H1 (cell line): ENCODE data around the gene SLC23A1. TPM values are rescaled to one million over a fixed set of nuclear protein-coding genes. Genes with fewer than 3 reads are reported as not detected.

Experiments
- BRCA1 ChIP-seq: IDR thresholded peaks from 2 replicates; pipeline ENCODE4 v1.6.1; 2012; ENCODE audit warnings: low read depth, low read length, improper control_type of control experiment
- GTF2F1 ChIP-seq: IDR thresholded peaks from 2 replicates; pipeline ENCODE4 v1.6.1; 2012; ENCODE audit warnings: low read depth, low read length, improper control_type of control experiment, borderline replicate concordance
- JUND ChIP-seq: IDR thresholded peaks from 2 replicates; pipeline ENCODE4 v1.6.1; 2011; ENCODE audit warnings: mild to moderate bottlenecking, improper control_type of control experiment, low read length
- NANOG ChIP-seq: IDR thresholded peaks from 2 replicates; pipeline ENCODE4 v1.6.1; 2011; ENCODE audit warnings: low read length, low read depth, mild to moderate bottlenecking, inconsistent platforms; ENCODE audit not compliant: insufficient read depth, poor library complexity, severe bottlenecking
- RFX5 ChIP-seq: IDR thresholded peaks from 2 replicates; pipeline ENCODE4 v1.6.1; 2011; ENCODE audit warnings: low read depth, low read length, improper control_type of control experiment, borderline replicate concordance
- RXRA ChIP-seq: IDR thresholded peaks from 2 replicates; pipeline ENCODE4 v1.6.1; 2011; ENCODE audit warnings: low read depth, mild to moderate bottlenecking, low read length, moderate library complexity; ENCODE audit not compliant: insufficient read depth
- SIX5 ChIP-seq: IDR thresholded peaks from 2 replicates; pipeline ENCODE4 v1.6.1; 2011; ENCODE audit warnings: mild to moderate bottlenecking, low read depth, low read length
- SP4 ChIP-seq: IDR thresholded peaks from 2 replicates; pipeline ENCODE4 v1.6.1; 2012; ENCODE audit warnings: low read length, inconsistent platforms
- polyA plus RNA-seq, 7 experiments: library from polyadenylated mRNA; depleted of rRNA in 3 of 7; stranded (reverse) in 5 of 7; unstranded in 2 of 7; fragments of >200 nt in 5 of 7; fragments of 200-250 nt in 2 of 7; gene quantifications; 1 replicate in 5 of 7; 2 replicates in 1 of 7; 4 replicates in 1 of 7; pipeline versions ENCODE4 v1.2.1 to v1.2.3, GENCODE V29; 2011 to 2013; ENCODE audit warnings: missing spikeins in 2 of 7, mixed read lengths in 2 of 7
- total RNA-seq: library from RNA; stranded (reverse); fragmentation: NEBNext Ultra II Directional; extraction: Animal tissue kit (Norgen Biotek cat#: 25700); gene quantifications from 2 replicates; pipeline ENCODE4 v1.2.1, GENCODE V29; 2021
- TF ChIP-seq, protein P1 (sequence below): fragments of 300-600 bp; sonication (generic); IDR thresholded peaks from 2 replicates; pipeline ENCODE4 v1.7.1; 2012; ENCODE audit warnings: low read length, moderate library complexity, mild to moderate bottlenecking, inconsistent platforms; ENCODE audit not compliant: insufficient replicate concordance
- TF ChIP-seq, protein P2 (sequence below), 3 experiments: IDR thresholded peaks; 1 replicate in 2 of 3; 2 replicates in 1 of 3; pipeline versions ENCODE4 v1.5.1 to v1.6.1; 2011; ENCODE audit warnings: low read length in 3 of 3, mild to moderate bottlenecking in 3 of 3, inconsistent platforms in 2 of 3, low read depth in 1 of 3, moderate library complexity in 1 of 3; ENCODE audit not compliant: insufficient read depth in 1 of 3; ENCODE audit errors: control extremely low read depth in 1 of 3

The SLC23A1 gene
- total and polyA plus RNA-seq, 2 of the 8 experiments (the other 6 are each of a cell fraction or from before 2014, with no cell fraction given) = not detected

DNA sequence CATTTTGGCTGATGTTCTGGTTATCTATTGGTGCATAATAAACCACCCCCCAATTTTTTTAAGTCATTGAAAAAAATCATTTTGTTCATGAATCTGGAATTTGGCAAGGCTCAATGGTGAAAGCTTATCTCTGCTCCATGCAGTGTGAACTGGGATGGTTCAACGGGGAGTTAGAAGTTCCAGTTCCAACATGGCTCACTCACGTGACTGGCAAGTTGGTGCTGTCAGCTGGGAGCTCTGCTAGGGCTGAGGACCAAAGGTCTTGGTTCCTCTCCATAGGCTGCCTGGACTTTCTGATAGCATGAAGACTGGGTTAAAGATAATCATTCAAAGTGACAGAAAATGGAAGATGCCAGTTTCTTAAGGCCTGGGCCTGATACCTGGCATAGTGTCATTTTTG is 23.9 kb upstream of the SLC23A1 start (continued):
- TF ChIP-seq, protein P1, sequence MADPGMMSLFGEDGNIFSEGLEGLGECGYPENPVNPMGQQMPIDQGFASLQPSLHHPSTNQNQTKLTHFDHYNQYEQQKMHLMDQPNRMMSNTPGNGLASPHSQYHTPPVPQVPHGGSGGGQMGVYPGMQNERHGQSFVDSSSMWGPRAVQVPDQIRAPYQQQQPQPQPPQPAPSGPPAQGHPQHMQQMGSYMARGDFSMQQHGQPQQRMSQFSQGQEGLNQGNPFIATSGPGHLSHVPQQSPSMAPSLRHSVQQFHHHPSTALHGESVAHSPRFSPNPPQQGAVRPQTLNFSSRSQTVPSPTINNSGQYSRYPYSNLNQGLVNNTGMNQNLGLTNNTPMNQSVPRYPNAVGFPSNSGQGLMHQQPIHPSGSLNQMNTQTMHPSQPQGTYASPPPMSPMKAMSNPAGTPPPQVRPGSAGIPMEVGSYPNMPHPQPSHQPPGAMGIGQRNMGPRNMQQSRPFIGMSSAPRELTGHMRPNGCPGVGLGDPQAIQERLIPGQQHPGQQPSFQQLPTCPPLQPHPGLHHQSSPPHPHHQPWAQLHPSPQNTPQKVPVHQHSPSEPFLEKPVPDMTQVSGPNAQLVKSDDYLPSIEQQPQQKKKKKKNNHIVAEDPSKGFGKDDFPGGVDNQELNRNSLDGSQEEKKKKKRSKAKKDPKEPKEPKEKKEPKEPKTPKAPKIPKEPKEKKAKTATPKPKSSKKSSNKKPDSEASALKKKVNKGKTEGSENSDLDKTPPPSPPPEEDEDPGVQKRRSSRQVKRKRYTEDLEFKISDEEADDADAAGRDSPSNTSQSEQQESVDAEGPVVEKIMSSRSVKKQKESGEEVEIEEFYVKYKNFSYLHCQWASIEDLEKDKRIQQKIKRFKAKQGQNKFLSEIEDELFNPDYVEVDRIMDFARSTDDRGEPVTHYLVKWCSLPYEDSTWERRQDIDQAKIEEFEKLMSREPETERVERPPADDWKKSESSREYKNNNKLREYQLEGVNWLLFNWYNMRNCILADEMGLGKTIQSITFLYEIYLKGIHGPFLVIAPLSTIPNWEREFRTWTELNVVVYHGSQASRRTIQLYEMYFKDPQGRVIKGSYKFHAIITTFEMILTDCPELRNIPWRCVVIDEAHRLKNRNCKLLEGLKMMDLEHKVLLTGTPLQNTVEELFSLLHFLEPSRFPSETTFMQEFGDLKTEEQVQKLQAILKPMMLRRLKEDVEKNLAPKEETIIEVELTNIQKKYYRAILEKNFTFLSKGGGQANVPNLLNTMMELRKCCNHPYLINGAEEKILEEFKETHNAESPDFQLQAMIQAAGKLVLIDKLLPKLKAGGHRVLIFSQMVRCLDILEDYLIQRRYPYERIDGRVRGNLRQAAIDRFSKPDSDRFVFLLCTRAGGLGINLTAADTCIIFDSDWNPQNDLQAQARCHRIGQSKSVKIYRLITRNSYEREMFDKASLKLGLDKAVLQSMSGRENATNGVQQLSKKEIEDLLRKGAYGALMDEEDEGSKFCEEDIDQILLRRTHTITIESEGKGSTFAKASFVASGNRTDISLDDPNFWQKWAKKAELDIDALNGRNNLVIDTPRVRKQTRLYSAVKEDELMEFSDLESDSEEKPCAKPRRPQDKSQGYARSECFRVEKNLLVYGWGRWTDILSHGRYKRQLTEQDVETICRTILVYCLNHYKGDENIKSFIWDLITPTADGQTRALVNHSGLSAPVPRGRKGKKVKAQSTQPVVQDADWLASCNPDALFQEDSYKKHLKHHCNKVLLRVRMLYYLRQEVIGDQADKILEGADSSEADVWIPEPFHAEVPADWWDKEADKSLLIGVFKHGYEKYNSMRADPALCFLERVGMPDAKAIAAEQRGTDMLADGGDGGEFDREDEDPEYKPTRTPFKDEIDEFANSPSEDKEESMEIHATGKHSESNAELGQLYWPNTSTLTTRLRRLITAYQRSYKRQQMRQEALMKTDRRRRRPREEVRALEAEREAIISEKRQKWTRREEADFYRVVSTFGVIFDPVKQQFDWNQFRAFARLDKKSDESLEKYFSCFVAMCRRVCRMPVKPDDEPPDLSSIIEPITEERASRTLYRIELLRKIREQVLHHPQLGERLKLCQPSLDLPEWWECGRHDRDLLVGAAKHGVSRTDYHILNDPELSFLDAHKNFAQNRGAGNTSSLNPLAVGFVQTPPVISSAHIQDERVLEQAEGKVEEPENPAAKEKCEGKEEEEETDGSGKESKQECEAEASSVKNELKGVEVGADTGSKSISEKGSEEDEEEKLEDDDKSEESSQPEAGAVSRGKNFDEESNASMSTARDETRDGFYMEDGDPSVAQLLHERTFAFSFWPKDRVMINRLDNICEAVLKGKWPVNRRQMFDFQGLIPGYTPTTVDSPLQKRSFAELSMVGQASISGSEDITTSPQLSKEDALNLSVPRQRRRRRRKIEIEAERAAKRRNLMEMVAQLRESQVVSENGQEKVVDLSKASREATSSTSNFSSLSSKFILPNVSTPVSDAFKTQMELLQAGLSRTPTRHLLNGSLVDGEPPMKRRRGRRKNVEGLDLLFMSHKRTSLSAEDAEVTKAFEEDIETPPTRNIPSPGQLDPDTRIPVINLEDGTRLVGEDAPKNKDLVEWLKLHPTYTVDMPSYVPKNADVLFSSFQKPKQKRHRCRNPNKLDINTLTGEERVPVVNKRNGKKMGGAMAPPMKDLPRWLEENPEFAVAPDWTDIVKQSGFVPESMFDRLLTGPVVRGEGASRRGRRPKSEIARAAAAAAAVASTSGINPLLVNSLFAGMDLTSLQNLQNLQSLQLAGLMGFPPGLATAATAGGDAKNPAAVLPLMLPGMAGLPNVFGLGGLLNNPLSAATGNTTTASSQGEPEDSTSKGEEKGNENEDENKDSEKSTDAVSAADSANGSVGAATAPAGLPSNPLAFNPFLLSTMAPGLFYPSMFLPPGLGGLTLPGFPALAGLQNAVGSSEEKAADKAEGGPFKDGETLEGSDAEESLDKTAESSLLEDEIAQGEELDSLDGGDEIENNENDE = no peak
- TF ChIP-seq BRCA1 (no peak), NANOG (no peak), RXRA (no peak), SIX5 (no peak), RFX5 (no peak), GTF2F1 (no peak), SP4 (no peak), JUND (no peak)
- TF ChIP-seq, protein P2, sequence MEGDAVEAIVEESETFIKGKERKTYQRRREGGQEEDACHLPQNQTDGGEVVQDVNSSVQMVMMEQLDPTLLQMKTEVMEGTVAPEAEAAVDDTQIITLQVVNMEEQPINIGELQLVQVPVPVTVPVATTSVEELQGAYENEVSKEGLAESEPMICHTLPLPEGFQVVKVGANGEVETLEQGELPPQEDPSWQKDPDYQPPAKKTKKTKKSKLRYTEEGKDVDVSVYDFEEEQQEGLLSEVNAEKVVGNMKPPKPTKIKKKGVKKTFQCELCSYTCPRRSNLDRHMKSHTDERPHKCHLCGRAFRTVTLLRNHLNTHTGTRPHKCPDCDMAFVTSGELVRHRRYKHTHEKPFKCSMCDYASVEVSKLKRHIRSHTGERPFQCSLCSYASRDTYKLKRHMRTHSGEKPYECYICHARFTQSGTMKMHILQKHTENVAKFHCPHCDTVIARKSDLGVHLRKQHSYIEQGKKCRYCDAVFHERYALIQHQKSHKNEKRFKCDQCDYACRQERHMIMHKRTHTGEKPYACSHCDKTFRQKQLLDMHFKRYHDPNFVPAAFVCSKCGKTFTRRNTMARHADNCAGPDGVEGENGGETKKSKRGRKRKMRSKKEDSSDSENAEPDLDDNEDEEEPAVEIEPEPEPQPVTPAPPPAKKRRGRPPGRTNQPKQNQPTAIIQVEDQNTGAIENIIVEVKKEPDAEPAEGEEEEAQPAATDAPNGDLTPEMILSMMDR (IDR thresholded peaks at IDR 0.05; ENCODE audit: control extremely low read depth in 1 of 3, insufficient read depth in 1 of 3, low read depth in 1 of 3, low read length in 3 of 3) = no peak
